SJCRH30 (cell line): Measurements from ENCODE around the gene ZNF431. TPM values are rescaled to one million over a fixed set of nuclear protein-coding genes. Genes with fewer than 3 reads are reported as not detected.
"Not testable (repeated sequence)": the region's sequence is repeated elsewhere in the genome, so short reads cannot be mapped to it uniquely, and the experiment has no call there.

Experiments used
- DNase-seq, 2 experiments: peaks; one replicate each; pipeline ENCODE4 v3.0.0-alpha.2; 2015 to 2020
- H3K27ac ChIP-seq: fragments of 250-450 bp; sonication (Bioruptor Pico); 2 replicates; pipeline ENCODE4 v1.5.1; 2020; ENCODE audit warnings: mild to moderate bottlenecking, moderate library complexity
- H3K27me3 ChIP-seq: fragments of 250-450 bp; sonication (Bioruptor Pico); 2 replicates; pipeline ENCODE4 v1.5.1; 2020; ENCODE audit warnings: mild to moderate bottlenecking, moderate library complexity
- H3K36me3 ChIP-seq: fragments of 250-450 bp; sonication (Bioruptor Pico); 2 replicates; pipeline ENCODE4 v1.5.1; 2020; ENCODE audit warnings: mild to moderate bottlenecking, moderate library complexity
- H3K4me1 ChIP-seq: fragments of 250-450 bp; sonication (Bioruptor Pico); 2 replicates; pipeline ENCODE4 v1.5.1; 2020; ENCODE audit warnings: mild to moderate bottlenecking, moderate library complexity
- H3K4me3 ChIP-seq: fragments of 250-450 bp; sonication (Bioruptor Pico); 2 replicates; pipeline ENCODE4 v1.5.1; 2020; ENCODE audit warnings: mild to moderate bottlenecking, moderate library complexity
- H3K9me3 ChIP-seq: fragments of 250-450 bp; sonication (Bioruptor Pico); replicated peaks from 2 replicates; pipeline ENCODE4 v1.5.1; 2020; ENCODE audit warnings: mild to moderate bottlenecking, moderate library complexity
- total RNA-seq: library from RNA; depleted of rRNA; stranded (reverse); fragments of >200 nt; shearing (Covaris generic); gene quantifications from 2 replicates; pipeline ENCODE4 v1.2.3, GENCODE V29; 2014

Gene ZNF431
- total RNA-seq, 1 experiment from 2014 or later = 26.0 TPM

DNA sequence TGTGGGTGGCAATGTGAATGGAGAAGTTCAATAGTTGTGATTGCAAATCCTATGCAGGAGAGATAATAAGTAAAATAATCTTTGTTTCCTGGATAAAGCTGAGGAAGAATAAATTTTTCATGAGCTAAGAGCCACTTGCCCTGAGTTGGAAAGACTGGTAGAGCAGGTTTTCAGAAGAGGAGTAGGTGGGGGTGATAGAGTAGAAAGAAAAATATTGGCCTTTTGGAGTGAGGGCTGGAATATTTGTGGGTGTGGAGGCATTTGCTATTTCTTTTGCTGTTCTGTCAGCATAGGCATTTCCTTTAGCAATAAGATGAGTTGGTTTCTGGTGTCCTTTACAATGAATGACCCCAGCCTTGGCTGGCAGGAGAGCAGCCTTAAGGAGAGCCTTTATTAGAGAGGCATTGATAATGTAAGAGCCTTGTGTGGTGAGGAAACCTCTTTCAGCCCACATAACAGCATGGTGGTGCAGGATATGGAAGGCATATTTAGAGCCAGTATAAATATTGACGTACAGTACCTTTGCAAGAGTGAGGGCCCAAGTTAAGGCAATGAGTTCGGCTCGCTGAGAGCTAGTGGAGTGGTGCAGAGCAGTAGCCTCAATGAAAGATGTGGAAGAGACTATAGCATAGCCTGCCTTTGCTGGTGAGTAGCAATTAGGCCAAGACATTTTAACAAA, 11.6 kb upstream of the ZNF431 start:
- Histone ChIP-seq H3K27me3 (no peaks in the 10 kb centered on the region), H3K27ac (no peak overlapping the region), H3K4me1 (no peaks in the 10 kb centered on the region), H3K4me3 (no peak overlapping the region), H3K9me3 (no peaks in the 10 kb centered on the region), H3K36me3 (no peaks in the 10 kb centered on the region)
- DNase-seq = no peak

DNA sequence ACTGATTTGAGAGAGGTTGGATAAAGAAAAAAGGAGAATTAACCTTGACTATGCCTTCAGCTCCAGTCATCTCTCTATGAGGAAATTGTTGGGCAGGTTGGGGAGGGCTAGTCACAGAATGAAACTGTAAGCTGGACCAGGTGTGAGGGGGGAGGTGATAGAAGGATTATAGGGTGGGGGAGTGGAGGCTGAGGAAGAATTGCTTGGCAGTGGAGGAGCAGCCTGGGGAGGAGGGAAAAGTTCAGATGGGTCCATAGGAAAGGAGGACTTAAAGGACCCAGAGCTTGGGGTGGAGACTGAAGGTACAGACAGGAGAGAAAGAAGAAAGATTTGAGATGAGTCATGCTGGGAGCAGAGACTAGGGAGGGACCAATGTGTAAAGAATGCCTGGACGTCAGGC, 8.2 kb upstream of the ZNF431 start:
- Histone ChIP-seq H3K9me3 (no peaks in the 10 kb centered on the region), H3K36me3 (no peaks in the 10 kb centered on the region), H3K4me3 (no peak overlapping the region), H3K27me3 (no peaks in the 10 kb centered on the region), H3K4me1 (no peaks in the 10 kb centered on the region), H3K27ac (no peak overlapping the region)
- no peak for DNase-seq

DNA sequence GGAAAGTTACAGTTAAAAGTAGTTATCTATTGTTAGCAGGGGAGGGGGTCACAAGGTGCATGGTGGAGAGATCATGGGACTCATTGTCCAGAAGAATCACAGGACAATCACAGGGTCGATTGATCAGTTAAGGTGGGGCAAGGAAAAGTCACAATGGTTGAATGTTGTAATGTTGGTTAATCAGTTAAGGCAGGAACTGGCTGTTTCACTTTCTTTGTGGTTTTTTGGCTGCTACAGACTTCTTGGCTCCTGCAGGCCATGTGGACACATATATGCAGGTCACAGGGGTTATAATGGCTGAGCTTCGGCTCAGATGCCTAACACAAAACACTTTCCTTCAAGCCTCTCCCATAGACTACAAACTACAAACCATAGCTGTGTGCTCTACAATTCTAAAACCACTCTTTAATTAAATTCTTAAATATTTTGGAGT, 6.9 kb upstream of the ZNF431 start:
- no peak overlapping the region for H3K4me3 ChIP-seq
- no peaks in the 10 kb centered on the region for H3K9me3 ChIP-seq
- DNase-seq = no peak
- H3K27me3 ChIP-seq = no peaks in the 10 kb centered on the region
- H3K36me3 ChIP-seq = no peaks in the 10 kb centered on the region
- H3K4me1 ChIP-seq = no peaks in the 10 kb centered on the region
- no peak overlapping the region for H3K27ac ChIP-seq

DNA sequence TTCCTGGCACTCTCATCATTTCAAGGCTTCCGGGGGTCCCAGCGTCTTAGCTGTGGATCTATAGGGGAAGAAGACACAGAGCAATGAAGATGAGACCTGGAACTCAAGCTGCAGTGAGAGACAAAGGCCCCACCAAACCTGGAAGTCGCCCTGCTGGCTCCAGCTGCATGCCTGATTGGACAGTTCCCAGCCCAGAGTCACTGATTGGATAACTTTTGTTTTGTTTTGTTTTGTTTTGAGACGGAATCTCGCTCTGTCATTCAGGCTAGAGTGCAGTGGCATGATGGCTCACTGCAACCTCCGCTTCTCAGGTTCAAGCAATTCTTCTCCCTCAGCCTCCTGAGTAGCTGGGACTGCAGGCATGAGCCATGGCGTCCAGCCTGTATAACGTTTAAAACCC, 6.4 kb upstream of the ZNF431 start:
- no peaks in the 10 kb centered on the region for H3K36me3 ChIP-seq
- no peak overlapping the region for H3K4me3 ChIP-seq
- DNase-seq = no peak
- no peaks in the 10 kb centered on the region for H3K4me1 ChIP-seq
- no peaks in the 10 kb centered on the region for H3K27me3 ChIP-seq
- H3K9me3 ChIP-seq = no peaks in the 10 kb centered on the region
- no peak overlapping the region for H3K27ac ChIP-seq

- H3K27me3 ChIP-seq = no peaks in the 10 kb centered on the region
- DNase-seq = no peak
These were observed 3.7 kb upstream of the ZNF431 start for GRCh38 chr19:21138130-21138529.

DNA sequence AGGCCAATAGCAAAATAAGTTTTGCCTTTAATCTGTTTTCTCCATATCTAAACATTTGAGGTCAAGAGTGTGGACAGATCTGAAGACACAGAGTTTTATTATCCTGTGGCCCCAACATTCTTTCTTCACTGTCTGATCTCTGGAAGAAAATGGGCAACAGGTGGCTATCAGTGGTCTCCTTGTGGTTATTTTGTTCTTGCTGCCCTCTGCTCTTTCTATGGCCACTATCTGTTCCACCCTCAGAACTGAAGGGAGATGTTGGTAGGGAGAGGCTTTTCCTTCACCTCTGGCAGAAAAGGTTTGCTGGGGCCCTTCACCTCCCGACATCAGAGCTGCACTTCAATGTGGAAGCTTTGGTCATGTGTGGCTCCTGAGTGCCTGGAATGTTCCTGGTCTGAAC, 834 bp upstream of the ZNF431 start:
- H3K27me3 ChIP-seq, H3K27ac ChIP-seq, H3K9me3 ChIP-seq, H3K4me3 ChIP-seq, H3K4me1 ChIP-seq: not testable (repeated sequence)
- DNase-seq = peak in 1 of 2 experiments; percentile 30
- H3K36me3 ChIP-seq = peaks cover 32% of the 10 kb centered on the region

More at GRCh38 chr19:21138130-21138529, 3.7 kb upstream of the ZNF431 start:
- Histone ChIP-seq H3K27ac (no peak overlapping the region), H3K4me3 (no peak overlapping the region), H3K4me1 (peaks cover 6% of the 10 kb centered on the region; the same call in 1 of the 2 replicates), H3K36me3 (peaks cover 3% of the 10 kb centered on the region), H3K9me3 (no peaks in the 10 kb centered on the region)

DNA sequence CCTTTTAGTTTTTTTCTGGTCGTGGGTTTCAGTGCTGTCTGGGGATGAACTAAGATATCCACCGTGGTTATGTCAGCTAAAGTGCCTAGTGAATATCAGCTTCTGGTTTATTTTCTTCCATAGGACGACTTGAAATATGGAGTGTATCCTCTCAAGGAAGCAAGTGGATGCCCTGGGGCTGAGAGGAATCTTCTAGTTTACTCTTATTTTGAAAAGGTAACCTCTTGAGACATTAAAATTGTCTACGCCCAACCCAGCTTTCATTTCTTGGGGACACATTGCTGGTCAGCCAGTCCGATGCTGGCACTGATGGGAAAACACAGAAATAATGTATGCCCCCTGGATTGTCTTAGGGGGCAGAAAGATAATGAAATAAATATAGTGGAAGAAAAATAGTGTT, 1.6 kb downstream of the ZNF431 start:
- Histone ChIP-seq H3K27ac (no peak overlapping the region), H3K4me1 (peaks cover 6% of the 10 kb centered on the region; the same call in 1 of the 2 replicates), H3K27me3 (no peaks in the 10 kb centered on the region), H3K9me3 (peaks cover 16% of the 10 kb centered on the region), H3K4me3 (no peak overlapping the region; the same call in 1 of the 2 replicates), H3K36me3 (peaks cover 56% of the 10 kb centered on the region)
- no peak for DNase-seq

DNA sequence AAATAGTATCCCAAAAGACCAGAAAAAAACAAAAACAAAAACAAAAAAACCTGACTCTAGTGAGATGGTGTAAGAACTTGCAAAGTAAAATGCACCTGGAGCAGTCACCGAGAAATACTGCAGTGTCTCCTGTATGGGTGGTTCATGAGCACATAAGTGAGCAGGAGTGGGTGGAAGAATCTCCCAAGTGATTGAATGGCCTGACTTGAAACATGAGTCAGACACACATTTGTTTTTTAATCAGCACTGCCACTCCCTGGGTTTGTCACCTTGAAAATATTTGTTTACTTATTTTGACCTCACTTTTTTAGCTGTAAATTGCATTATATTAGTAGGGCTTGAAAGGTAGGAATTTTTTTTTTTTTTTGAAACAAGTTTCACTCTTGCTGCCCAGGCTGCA, 2.0 kb downstream of the ZNF431 start:
- no peak for DNase-seq
- Histone ChIP-seq H3K4me1 (peaks cover 6% of the 10 kb centered on the region; the same call in 1 of the 2 replicates), H3K27ac (no peak overlapping the region), H3K4me3 (no peak overlapping the region), H3K27me3 (no peaks in the 10 kb centered on the region), H3K36me3 (peaks cover 60% of the 10 kb centered on the region), H3K9me3 (peaks cover 20% of the 10 kb centered on the region)

DNA sequence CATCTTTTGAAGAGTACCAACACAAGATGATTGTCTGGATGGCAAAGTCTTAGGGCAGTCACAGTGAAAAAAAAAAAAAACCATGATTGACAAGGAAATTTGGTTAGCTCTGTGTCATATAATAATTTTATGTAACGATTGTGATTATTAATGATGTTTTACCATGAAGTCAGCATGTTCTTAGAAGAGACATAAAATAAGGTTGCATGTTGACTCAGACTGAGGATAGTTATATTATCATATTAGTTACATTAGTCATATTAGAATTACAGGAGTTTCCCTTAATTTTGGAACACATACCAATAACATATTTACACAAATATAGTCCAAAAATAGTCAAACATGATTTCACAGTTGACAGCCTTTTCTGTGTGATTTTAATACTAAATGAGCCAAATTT, 5.7 kb downstream of the ZNF431 start:
- no peak for DNase-seq
- Histone ChIP-seq H3K9me3 (peaks cover 20% of the 10 kb centered on the region), H3K4me1 (no peaks in the 10 kb centered on the region), H3K27me3 (no peaks in the 10 kb centered on the region), H3K4me3 (no peak overlapping the region), H3K36me3 (peaks cover 95% of the 10 kb centered on the region), H3K27ac (no peak overlapping the region)

- peaks cover 19% of the 10 kb centered on the region for H3K9me3 ChIP-seq
- DNase-seq = no peak
- H3K27me3 ChIP-seq = no peaks in the 10 kb centered on the region
- H3K4me1 ChIP-seq = no peaks in the 10 kb centered on the region
- H3K36me3 ChIP-seq = peaks cover 97% of the 10 kb centered on the region
- H3K27ac ChIP-seq = no peak overlapping the region
- no peak overlapping the region for H3K4me3 ChIP-seq
These were observed 6.8 kb downstream of the ZNF431 start for GRCh38 chr19:21148681-21149080.

DNA sequence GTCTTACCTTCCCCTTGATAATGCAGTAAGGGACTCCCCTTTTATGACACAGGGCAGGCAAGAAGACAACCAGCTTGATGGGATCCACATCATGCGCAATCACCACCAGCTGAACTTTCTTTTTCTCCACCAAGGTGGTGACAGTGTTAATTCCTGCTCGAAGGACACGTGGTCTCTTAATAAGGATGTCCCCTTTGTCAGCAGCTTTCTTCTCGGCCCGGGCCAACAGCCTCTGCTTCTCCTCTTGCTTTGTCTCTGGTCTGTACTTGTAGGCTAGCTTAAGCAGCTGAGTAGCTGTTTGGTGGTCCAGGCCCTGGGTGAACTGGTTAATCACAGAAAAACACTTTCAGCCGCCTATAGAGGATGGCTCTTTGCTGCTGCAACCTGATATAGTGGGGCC, 8.0 kb downstream of the ZNF431 start:
- H3K4me1 ChIP-seq = no peaks in the 10 kb centered on the region
- H3K36me3 ChIP-seq = peaks cover 88% of the 10 kb centered on the region
- H3K27me3 ChIP-seq = no peaks in the 10 kb centered on the region
- no peak overlapping the region for H3K27ac ChIP-seq
- DNase-seq = no peak
- H3K9me3 ChIP-seq = peaks cover 17% of the 10 kb centered on the region
- H3K4me3 ChIP-seq = no peak overlapping the region

DNA sequence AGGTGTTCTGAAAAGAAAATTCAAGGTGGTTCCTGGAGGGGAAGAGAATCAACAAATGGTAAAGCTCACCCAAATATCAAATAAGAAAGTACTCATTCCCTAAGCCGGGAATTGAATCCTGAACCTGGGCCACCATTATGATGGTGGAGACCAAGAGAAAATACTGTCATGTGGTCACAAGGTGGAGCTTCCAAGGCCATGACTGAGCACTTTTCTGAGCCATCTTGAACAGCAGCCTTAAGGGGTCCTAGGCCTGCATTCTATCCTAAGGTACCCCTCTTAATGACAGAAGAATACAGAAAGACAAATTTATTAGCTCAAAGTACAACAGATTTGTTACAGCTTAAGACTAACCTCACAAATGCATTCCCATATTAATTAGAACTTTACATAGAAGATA, 9.6 kb downstream of the ZNF431 start:
- H3K27ac ChIP-seq = no peak overlapping the region
- peaks cover 75% of the 10 kb centered on the region for H3K36me3 ChIP-seq
- no peaks in the 10 kb centered on the region for H3K27me3 ChIP-seq
- H3K4me3 ChIP-seq = no peak overlapping the region
- H3K9me3 ChIP-seq = peaks cover 16% of the 10 kb centered on the region
- H3K4me1 ChIP-seq = no peaks in the 10 kb centered on the region
- DNase-seq = no peak

DNA sequence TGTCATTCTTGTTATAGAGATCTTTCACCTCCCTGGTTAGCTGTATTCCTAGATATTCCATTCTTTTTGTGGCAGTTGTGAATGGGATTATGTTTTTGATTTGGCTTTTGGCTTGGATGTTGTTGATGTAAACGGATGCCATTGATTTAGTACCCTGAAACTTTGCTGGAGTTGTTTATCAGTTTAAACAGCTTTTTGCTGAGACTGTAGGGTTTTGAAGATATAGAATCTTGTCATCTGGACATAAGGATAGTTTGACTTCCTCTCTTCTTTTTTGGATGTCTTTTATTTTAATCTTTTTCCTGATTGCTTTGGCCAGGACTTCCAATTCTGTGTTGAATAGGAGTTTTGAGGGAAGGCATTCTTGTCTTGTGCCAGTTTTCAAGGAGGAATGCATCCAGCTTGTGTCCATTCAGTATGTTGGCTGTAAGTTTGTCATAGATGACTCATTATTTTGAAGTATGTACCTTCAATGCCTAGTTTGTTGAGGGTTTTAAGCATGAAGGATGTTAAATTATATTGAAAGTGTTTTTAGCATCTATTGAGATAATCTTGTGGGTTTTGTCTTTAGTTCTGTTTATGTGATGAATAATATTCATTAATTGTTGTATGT, 16.8 kb downstream of the ZNF431 start:
- Histone ChIP-seq H3K9me3 (peaks cover 13% of the 10 kb centered on the region; the same call in 1 of the 2 replicates), H3K36me3 (peaks cover 67% of the 10 kb centered on the region), H3K27me3 (no peaks in the 10 kb centered on the region), H3K27ac (no peak overlapping the region), H3K4me3 (no peak overlapping the region), H3K4me1 (no peaks in the 10 kb centered on the region)
- no peak for DNase-seq

GRCh38 chr19:21164541-21164940, 22.7 kb downstream of the ZNF431 start:
- Histone ChIP-seq H3K9me3 (peaks cover 6% of the 10 kb centered on the region; the same call in 1 of the 2 replicates), H3K36me3 (peaks cover 83% of the 10 kb centered on the region), H3K27me3 (no peaks in the 10 kb centered on the region), H3K27ac (no peak overlapping the region), H3K4me1 (no peaks in the 10 kb centered on the region), H3K4me3 (no peak overlapping the region)
- DNase-seq = no peak

- Histone ChIP-seq H3K36me3 (peaks cover 85% of the 10 kb centered on the region), H3K4me1 (no peaks in the 10 kb centered on the region), H3K9me3 (no peaks in the 10 kb centered on the region), H3K4me3 (no peak overlapping the region), H3K27me3 (no peaks in the 10 kb centered on the region), H3K27ac (no peak overlapping the region)
- no peak for DNase-seq
These were observed 24.6 kb downstream of the ZNF431 start for GRCh38 chr19:21166436-21166835.
